ELF-1 (cell line): Measurements from ENCODE around the gene PRKACB.

Source experiments
- DNase-seq: peaks from one replicate; pipeline ENCODE4 v3.0.0-alpha.2; 2016; ENCODE audit warnings: low read depth, low spot score

The PRKACB gene

GRCh38 chr1:84156210-84156621, 12.1 kb downstream of the PRKACB start:
- no peak for DNase-seq

DNA sequence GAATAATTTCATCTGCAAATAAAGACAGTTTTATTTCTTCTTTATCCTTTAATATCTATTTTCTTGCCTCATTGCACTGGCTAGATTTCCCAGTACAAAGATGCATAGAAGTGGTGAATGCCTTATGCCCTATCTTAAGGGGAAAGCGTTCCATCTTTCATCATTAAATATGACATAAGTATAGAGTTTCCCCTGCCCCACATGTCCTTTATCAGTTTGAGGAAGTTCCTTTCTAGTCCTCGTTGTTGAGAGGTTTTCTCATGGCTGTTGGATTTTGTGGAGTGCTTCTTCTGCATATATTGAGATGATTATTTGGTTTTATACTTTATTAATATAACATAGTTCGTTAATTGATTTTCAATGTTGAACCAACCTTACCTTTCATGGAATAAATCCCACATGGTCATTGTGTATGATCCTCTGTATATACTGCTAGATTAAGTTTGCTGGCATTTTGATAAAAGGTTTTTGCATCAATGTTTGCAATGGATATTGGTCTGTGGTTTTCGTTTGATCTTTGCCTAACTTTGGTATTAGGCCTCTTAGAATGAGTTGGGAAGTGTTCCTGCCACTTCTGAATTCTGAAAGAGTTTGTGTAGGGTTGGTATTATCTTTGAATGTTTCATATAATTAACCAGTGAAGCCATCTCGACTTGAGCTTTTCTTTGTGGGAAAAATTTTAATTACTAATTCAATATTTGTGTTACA, 15.6 kb downstream of the PRKACB start:
- no peak for DNase-seq

DNA sequence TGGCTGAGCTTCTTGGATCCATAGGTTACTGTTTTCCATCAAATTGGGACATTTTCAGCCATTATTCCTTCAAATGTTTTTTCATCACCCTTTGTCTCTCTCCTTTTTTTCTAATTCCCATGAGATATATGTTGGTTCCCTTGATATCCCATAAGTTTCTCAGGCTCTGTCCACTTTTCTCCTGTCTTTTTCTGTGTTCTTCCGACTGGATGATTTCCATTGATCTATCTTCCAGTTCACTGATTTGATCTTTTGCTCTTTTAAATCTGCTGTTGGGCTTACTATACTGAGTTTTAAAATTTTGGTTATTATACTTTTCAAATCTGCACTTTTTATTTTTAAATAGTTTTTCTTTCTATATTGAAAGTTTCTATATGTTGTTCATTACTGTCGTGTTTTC, 18.2 kb downstream of the PRKACB start:
- DNase-seq = no peak

- DNase-seq = no peak
Observed at GRCh38 chr1:84163123-84163931, 19.3 kb downstream of the PRKACB start.

GRCh38 chr1:84164161-84164560, 20.1 kb downstream of the PRKACB start:
- DNase-seq = no peak

GRCh38 chr1:84164567-84165021, 20.5 kb downstream of the PRKACB start:
- no peak for DNase-seq

GRCh38 chr1:84165601-84166000, 21.5 kb downstream of the PRKACB start:
- no peak for DNase-seq

DNA sequence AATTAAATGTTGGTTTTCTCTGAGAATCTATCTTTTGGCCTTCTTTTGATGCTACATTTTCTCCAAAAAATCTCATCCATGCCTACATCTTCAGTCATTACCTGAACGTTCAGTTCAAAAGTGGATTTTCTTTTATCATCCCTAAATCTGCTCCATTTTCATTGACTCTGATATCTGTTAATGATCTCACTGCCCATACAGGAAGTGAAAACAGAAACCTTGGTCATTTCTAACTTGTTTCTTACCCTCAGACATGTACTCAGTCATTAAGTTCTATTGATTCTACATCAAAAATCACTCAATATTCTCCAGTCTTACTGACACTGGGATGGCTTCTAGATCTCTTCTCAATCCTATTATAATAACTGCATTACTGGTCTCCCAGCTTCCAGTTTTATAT, 22.7 kb downstream of the PRKACB start:
- no peak for DNase-seq

DNA sequence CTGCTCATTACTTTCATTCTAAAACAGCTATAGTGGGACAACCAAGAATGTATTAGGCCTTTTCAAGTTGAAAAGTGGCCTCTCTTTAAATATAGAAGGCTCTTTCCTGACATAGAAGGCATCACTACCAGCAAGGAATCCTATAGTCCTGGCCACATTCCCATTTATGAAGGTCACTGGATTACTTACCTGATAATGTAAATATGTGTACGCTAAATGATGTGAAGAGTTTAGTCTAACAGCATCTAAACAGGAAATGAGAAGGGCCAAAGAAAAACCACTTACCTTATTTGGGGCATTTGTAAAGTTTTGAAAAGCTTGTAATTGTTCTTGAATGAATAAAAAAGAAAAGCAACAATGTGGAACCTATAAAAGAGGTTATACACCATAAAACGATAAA, 24.7 kb downstream of the PRKACB start:
- no peak for DNase-seq

GRCh38 chr1:84170171-84170570, 26.1 kb downstream of the PRKACB start:
- no peak for DNase-seq

DNA sequence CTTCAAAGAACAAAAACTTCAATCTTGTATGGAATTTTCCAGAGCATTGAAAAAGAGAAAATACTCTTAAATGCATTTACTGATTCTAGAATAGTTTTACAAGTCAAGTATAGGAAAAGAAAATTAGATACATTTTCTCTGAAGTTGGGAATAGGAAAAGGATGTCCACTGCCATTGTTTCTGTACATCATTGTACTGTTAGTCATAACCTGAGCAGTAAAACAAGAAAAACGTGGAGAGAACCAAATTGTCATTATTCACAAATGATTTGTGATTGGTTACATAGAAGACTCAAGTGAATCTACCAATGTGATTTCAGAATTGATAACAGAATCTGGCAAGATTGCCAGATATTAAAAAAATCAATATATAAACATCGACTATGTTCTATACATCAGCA, 27.4 kb downstream of the PRKACB start:
- DNase-seq = no peak

- no peak for DNase-seq
Observed at GRCh38 chr1:84174051-84174556, 30.0 kb downstream of the PRKACB start.

DNA sequence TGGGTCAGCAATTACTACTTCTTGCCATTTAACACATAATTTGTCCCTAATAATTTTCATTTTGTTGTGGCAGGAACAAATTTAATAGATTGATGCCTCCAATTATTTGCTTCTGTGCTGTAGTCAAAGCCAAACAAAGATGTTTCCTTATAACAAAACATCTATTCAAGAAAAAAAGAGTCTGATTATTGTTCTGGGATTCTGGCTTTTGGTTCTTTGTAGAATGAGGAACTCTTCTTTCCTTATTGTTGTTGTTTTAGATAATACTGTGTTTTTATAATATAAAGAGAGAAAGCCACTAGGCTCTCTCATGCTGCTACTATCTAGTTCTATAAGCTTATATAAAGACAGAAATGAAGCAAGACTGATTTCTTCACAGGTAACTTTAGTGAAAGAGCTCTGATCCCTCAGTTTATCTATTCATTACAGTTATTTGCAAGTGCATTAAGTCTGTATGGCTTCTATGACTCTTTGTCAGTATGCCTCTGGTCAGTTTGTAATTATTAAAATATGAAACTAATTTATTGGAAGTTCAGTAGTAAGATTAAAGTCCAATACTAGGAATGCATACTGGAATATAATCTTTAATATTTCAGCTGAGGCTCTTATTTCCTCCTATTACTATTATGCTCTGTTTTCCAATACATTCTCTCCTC, 37.4 kb downstream of the PRKACB start:
- no peak for DNase-seq

DNA sequence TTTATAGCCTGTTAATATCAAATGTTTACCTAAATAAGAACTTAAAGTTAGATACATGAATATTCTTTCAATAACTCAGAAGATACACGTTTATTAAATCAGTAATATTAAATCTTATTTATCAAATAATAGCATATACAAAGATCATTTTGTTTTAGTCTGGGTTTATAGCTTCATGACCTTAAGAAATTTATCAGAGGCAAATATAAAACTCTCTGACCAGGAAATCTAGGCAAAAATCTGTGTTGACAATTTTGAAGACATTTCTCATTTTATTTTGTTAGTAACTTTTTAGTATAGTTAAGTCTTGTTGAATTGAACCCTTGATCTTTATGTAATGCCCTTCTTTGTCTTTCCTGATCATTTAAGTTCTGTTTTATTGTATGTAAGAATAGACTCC, 46.4 kb downstream of the PRKACB start:
- no peak for DNase-seq

GRCh38 chr1:84192681-84193080, 48.6 kb downstream of the PRKACB start:
- no peak for DNase-seq

DNA sequence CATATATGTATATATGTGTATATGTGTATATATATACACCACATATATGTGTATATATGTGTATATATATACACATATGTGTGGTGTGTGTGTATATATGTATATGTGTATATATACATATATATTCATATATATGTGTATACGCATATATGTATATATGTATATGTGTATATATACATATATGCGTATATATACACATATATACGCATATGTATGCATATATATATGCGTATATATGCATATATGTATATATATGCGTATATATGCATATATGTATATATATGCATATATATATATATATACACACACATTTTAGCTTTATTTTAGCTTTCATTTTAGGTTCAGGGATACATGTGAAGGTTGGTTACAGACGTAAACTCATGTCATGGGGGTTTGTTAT, 54.8 kb downstream of the PRKACB start:
- DNase-seq = no peak

- DNase-seq = no peak
Observed at GRCh38 chr1:84199257-84199656, 55.2 kb downstream of the PRKACB start.

DNA sequence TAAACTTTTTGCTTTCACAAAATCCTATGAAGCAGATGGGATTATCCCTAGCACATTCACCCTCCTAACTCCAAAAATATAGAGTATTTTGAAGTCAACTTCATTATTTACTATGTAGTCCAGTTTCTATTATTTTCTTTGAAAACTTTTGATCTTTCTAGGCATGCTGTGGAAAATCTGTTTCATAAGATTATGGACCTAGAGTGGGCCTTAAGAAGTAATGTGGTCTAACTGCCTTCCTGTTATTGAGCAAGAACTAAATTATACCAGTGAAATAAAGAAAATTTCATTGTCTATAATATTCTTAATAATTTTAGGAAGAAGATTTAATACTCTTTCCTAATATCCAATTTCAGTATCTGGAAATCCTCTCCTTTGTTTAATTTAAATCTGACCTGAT, 58.1 kb downstream of the PRKACB start:
- DNase-seq = no peak

DNA sequence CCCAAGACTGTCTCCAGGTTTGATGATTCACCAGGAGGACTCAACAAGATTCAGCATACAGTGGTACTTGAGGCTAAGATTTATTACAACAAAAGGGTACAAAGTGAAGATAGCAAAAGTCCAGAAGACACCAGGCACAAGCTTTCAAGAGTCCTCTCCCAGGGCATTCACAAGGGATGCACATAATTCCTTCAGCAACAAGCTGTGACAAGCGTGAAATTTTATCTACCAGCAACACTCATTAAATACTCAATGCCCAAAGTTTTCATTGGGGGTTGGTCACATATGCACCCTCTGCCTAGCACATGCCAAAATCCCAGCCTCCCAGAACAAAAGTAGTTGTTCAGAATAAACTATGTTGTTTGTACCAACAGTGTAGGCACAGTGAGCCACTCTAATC, 62.3 kb downstream of the PRKACB start:
- DNase-seq = no peak

- no peak for DNase-seq
Observed at GRCh38 chr1:84208935-84209334, 64.9 kb downstream of the PRKACB start.

GRCh38 chr1:84214115-84214956, 70.3 kb downstream of the PRKACB start:
- DNase-seq = no peak
